HEK293 (cell line): ENCODE measurements around the gene COL7A1.

ENCODE experiments used
- CTCF ChIA-PET: fragments of 350-600 bp; formaldehyde crosslinking; extraction: SDS; loops from one replicate; lab custom pipeline; 2021; ENCODE audit warnings: antibody characterized with exemption; lab: Yijun Ruan, JAX
- POLR2A ChIA-PET: fragments of 300-600 bp; formaldehyde crosslinking; extraction: SDS; loops from one replicate; lab custom pipeline; 2020; ENCODE audit warnings: antibody characterized with exemption, inconsistent platforms; lab: Yijun Ruan, JAX
- H3K27ac ChIP-seq: fragments of 200-500 bp; sonication (Bioruptor generic); 2 replicates; pipeline ENCODE4 v1.5.1; 2014; ENCODE audit warnings: low read depth, low read length, control low read depth, inconsistent platforms; ENCODE audit errors: extremely low read depth
- H3K36me3 ChIP-seq, 2 experiments: fragments of 200-500 bp in 1 of 2; sonication (Bioruptor generic) in 1 of 2; 1 replicate in 1 of 2; 2 replicates in 1 of 2; pipeline ENCODE4 v1.5.1; 2014 to 2017; ENCODE audit warnings: inconsistent platforms in 2 of 2, low read length in 2 of 2; ENCODE audit not compliant: control insufficient read depth in 2 of 2, insufficient read depth in 1 of 2
- H3K4me1 ChIP-seq: fragments of 200-500 bp; sonication (Bioruptor generic); 2 replicates; pipeline ENCODE4 v1.5.1; 2014; ENCODE audit warnings: mild to moderate bottlenecking, low read length, inconsistent platforms; ENCODE audit not compliant: control insufficient read depth, insufficient read depth
- H3K4me3 ChIP-seq: 2 replicates; pipeline ENCODE4 v1.5.1; 2011; ENCODE audit warnings: low read depth, mild to moderate bottlenecking, control low read depth, low read length, moderate library complexity
- H3K9me3 ChIP-seq: fragments of 200-500 bp; sonication (Bioruptor generic); 2 replicates; pipeline ENCODE4 v1.5.1; 2014; ENCODE audit warnings: low read depth, low read length, inconsistent platforms; ENCODE audit not compliant: control insufficient read depth, insufficient read depth
- HOXD13 ChIP-seq: sonication (generic); formaldehyde crosslinking; IDR thresholded peaks from 2 replicates; pipeline ENCODE4 v1.8.0; 2022; ENCODE audit warnings: missing genetic modification reagents, borderline replicate concordance
- KLF16 ChIP-seq: fragments of 450-650 bp; formaldehyde crosslinking; IDR thresholded peaks from 2 replicates; pipeline ENCODE4 v1.5.1; 2017; ENCODE audit warnings: missing biosample characterization, missing genetic modification characterization
- KLF7 ChIP-seq: fragments of 450-650 bp; formaldehyde crosslinking; IDR thresholded peaks from 2 replicates; pipeline ENCODE4 v1.5.1; 2016; ENCODE audit warnings: missing biosample characterization, missing genetic modification characterization, borderline replicate concordance
- MZF1 ChIP-seq: fragments of 450-650 bp; formaldehyde crosslinking; IDR thresholded peaks from 2 replicates; pipeline ENCODE4 v1.5.1; 2017; ENCODE audit warnings: missing biosample characterization, missing genetic modification characterization, borderline replicate concordance
- PRDM4 ChIP-seq: fragments of 450-650 bp; formaldehyde crosslinking; IDR thresholded peaks from 2 replicates; pipeline ENCODE4 v1.5.1; 2017; ENCODE audit warnings: missing biosample characterization, missing genetic modification characterization
- SP7 ChIP-seq: fragments of 450-650 bp; formaldehyde crosslinking; IDR thresholded peaks from 2 replicates; pipeline ENCODE4 v1.5.1; 2016; ENCODE audit warnings: missing biosample characterization, missing genetic modification characterization
- ZBTB49 ChIP-seq: fragments of 450-650 bp; formaldehyde crosslinking; IDR thresholded peaks from 2 replicates; pipeline ENCODE4 v1.5.1; 2016; ENCODE audit warnings: missing biosample characterization, missing genetic modification characterization, low read depth
- ZIC2 ChIP-seq: fragments of 450-650 bp; formaldehyde crosslinking; IDR thresholded peaks from 2 replicates; pipeline ENCODE4 v1.5.1; 2016; ENCODE audit warnings: missing biosample characterization, missing genetic modification characterization
- ZNF112 ChIP-seq: fragments of 450-650 bp; formaldehyde crosslinking; IDR thresholded peaks from 2 replicates; pipeline ENCODE4 v1.5.0; 2017; ENCODE audit warnings: missing biosample characterization, missing genetic modification characterization
- ZNF19 ChIP-seq: fragments of 450-650 bp; formaldehyde crosslinking; IDR thresholded peaks from 2 replicates; pipeline ENCODE4; 2016; ENCODE audit warnings: missing biosample characterization, missing genetic modification characterization, low read depth
- ZNF239 ChIP-seq: fragments of 450-650 bp; formaldehyde crosslinking; IDR thresholded peaks from 2 replicates; pipeline ENCODE4 v1.5.1; 2016; ENCODE audit warnings: missing biosample characterization, missing genetic modification characterization
- ZNF248 ChIP-seq: fragments of 450-650 bp; formaldehyde crosslinking; IDR thresholded peaks from 2 replicates; pipeline ENCODE4 v1.5.1; 2017; ENCODE audit warnings: missing biosample characterization, missing genetic modification characterization
- ZNF324 ChIP-seq: fragments of 450-650 bp; formaldehyde crosslinking; IDR thresholded peaks from 2 replicates; pipeline ENCODE4 v1.5.1; 2016; ENCODE audit warnings: missing biosample characterization, missing genetic modification characterization
- ZNF362 ChIP-seq: fragments of 450-650 bp; formaldehyde crosslinking; IDR thresholded peaks from 2 replicates; pipeline ENCODE4 v1.5.1; 2016; ENCODE audit warnings: missing biosample characterization, missing genetic modification characterization
- ZNF416 ChIP-seq: fragments of 450-650 bp; formaldehyde crosslinking; IDR thresholded peaks from 2 replicates; pipeline ENCODE4 v1.5.1; 2016; ENCODE audit warnings: missing biosample characterization, missing genetic modification characterization
- ZNF488 ChIP-seq: fragments of 450-650 bp; formaldehyde crosslinking; IDR thresholded peaks from 2 replicates; pipeline ENCODE4 v1.5.1; 2016; ENCODE audit warnings: missing biosample characterization, missing genetic modification characterization
- ZNF624 ChIP-seq: fragments of 450-650 bp; formaldehyde crosslinking; IDR thresholded peaks from 2 replicates; pipeline ENCODE4 v1.5.1; 2017; ENCODE audit warnings: missing biosample characterization, missing genetic modification characterization
- ZNF626 ChIP-seq: fragments of 450-650 bp; sonication (Bioruptor Pico); formaldehyde crosslinking; IDR thresholded peaks from 2 replicates; pipeline ENCODE4 v1.5.1; 2018; ENCODE audit warnings: missing biosample characterization, missing genetic modification characterization, inconsistent platforms
- ZNF707 ChIP-seq: fragments of 450-650 bp; formaldehyde crosslinking; IDR thresholded peaks from 2 replicates; pipeline ENCODE4 v1.5.1; 2016; ENCODE audit warnings: missing biosample characterization, missing genetic modification characterization
- ZNF76 ChIP-seq: fragments of 450-650 bp; formaldehyde crosslinking; IDR thresholded peaks from 2 replicates; pipeline ENCODE4; 2016; ENCODE audit warnings: low read depth, missing biosample characterization, missing genetic modification characterization, borderline replicate concordance
- TF ChIP-seq, protein P1 (sequence below): fragments of 450-650 bp; formaldehyde crosslinking; IDR thresholded peaks from 2 replicates; pipeline ENCODE4 v1.5.1; 2016; ENCODE audit warnings: missing biosample characterization, missing genetic modification characterization
- TF ChIP-seq, protein P2 (sequence below): fragments of 450-650 bp; formaldehyde crosslinking; IDR thresholded peaks from 2 replicates; pipeline ENCODE4 v1.5.1; 2016; ENCODE audit warnings: missing biosample characterization, missing genetic modification characterization

COL7A1 gene

DNA sequence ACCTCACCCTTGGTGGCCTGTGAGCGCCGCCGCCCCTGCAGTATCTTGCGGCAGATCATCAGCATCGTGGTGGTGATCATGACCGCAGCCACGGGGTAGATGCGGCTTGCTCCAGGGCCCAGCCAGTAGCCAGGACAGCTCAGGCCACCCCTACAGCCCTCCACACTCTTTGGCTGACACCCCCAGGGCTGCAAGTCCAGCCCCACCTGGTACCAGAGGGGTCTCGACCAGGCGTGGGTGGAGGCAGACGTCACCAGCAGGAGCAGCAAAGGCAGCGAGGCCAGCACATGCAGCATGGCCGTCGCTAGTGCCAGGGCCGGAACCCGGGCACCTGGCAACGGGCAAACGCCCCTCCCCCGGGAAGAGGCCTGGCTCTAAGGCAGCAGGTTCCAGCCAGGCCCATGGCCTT is 26.3 kb upstream of the COL7A1 start, which contains the start of gene TMEM89:
Gene TMEM89 (minus strand): TSS at position 309 of the 409 bp plus-strand sequence. CDS start 13 bp downstream, at position 296.
- no peak within 1 kb of the TSS for H3K4me3 ChIP-seq
- H3K36me3 ChIP-seq, result peaks cover 0 to 17% of the 10 kb centered on the region in 2 experiments; a peak in 1 of 3 replicates
- no peaks in the 10 kb centered on the region for H3K9me3 ChIP-seq
- H3K27ac ChIP-seq, result no peak within 1 kb of the TSS
- CTCF ChIA-PET, result no interaction called here
- POLR2A ChIA-PET, result interaction anchor here (1.0 kb wide), 1 partner anchor 14 kb away, joined by 3 read pairs; the partner anchor contains the start of gene SLC26A6
- TF ChIP-seq ZNF624 (tag by site-specific recombination), result no peak
- TF ChIP-seq ZNF707 (tag by site-specific recombination), result no peak
- TF ChIP-seq KLF16 (tag by site-specific recombination), result no peak
- TF ChIP-seq ZNF488, result no peak
- no peak for TF ChIP-seq PRDM4 (tag by site-specific recombination)
- TF ChIP-seq, protein P1, sequence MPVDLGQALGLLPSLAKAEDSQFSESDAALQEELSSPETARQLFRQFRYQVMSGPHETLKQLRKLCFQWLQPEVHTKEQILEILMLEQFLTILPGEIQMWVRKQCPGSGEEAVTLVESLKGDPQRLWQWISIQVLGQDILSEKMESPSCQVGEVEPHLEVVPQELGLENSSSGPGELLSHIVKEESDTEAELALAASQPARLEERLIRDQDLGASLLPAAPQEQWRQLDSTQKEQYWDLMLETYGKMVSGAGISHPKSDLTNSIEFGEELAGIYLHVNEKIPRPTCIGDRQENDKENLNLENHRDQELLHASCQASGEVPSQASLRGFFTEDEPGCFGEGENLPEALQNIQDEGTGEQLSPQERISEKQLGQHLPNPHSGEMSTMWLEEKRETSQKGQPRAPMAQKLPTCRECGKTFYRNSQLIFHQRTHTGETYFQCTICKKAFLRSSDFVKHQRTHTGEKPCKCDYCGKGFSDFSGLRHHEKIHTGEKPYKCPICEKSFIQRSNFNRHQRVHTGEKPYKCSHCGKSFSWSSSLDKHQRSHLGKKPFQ (tag by site-specific recombination), result no peak
- TF ChIP-seq ZNF324 (tag by site-specific recombination), result no peak
- no peaks in the 10 kb centered on the region for H3K4me1 ChIP-seq

DNA sequence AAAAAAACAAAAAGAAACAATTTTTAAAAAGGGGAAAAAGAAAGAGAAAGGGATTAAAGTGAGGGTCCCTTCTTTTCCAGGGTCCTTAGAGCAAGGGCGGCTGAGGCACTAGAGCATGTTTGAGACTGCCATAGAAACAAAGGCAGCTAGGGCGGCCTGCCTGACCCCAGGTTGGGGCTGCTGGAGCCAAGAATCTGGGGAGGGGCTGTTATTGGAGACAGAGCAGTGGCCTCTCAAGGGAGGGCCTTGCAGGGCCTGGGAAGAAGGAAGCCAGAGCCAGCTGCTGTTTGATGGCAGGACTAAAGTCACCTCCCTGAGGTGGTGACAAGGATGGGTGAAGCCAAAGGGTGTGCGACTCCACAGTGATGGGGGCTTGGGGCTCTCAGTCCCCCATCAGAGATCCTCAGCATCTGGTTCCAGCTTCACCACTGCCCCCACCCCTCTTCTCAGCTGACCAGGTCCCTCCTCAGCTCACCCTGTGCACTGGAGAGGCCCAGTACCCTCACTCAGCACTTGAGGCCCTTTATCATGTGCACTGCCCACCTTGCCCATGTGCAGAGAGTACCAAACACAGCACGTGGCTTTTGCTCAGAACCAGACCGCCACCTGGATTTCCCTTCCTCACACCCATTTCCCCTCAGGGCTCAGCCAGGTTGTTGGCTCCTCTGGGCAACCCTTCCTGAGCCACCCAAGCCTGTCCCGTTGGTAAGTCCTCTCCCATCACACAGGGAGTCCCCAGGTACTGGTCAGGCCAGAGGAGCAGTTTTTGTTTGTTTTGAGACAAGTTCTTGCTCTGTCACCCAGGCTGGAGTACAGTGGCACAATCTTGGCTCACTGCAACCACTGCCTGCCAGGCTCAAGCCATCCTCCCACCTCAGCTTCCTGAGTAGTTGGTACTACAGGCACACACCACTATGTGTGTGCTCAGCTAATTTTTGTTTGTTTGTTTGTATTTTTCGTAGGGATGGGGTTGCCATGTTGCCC is 24.7 kb upstream of the COL7A1 start:
- Histone ChIP-seq H3K36me3 (peaks cover 0 to under 1% of the 10 kb centered on the region in 2 experiments; a peak in 1 of 3 replicates), H3K4me1 (no peaks in the 10 kb centered on the region), H3K4me3 (no peak overlapping the region), H3K27ac (no peak overlapping the region), H3K9me3 (no peaks in the 10 kb centered on the region)
- ChIA-PET CTCF (no interaction called here), POLR2A (no interaction called here)
- TF ChIP-seq ZNF76 (tag by site-specific recombination) (no peak), ZIC2 (tag by site-specific recombination) (no peak), ZNF19 (tag by site-specific recombination) (no peak), ZBTB49 (tag by site-specific recombination) (no peak), ZNF239 (no peak), MZF1 (tag by site-specific recombination) (no peak), ZNF416 (tag by site-specific recombination) (no peak), ZNF112 (tag by site-specific recombination) (no peak), ZNF248 (tag by site-specific recombination) (no peak), SP7 (tag by site-specific recombination) (no peak), ZNF626 (tag by site-specific recombination) (no peak), KLF7 (tag by site-specific recombination) (no peak), HOXD13 (CRISPR knock-in tag) (no peak), ZNF362 (no peak)
- TF ChIP-seq, protein P2, sequence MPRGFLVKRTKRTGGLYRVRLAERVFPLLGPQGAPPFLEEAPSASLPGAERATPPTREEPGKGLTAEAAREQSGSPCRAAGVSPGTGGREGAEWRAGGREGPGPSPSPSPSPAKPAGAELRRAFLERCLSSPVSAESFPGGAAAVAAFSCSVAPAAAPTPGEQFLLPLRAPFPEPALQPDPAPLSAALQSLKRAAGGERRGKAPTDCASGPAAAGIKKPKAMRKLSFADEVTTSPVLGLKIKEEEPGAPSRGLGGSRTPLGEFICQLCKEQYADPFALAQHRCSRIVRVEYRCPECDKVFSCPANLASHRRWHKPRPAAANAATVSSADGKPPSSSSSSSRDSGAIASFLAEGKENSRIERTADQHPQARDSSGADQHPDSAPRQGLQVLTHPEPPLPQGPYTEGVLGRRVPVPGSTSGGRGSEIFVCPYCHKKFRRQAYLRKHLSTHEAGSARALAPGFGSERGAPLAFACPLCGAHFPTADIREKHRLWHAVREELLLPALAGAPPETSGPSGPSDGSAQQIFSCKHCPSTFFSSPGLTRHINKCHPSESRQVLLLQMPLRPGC (tag by site-specific recombination), result no peak
